GM18858 (cell line): ENCODE measurements around the gene TSPEAR.

Source experiments
- ATAC-seq: cut with Tn5 transposase; IDR thresholded peaks from one replicate; pipeline ENCODE4 v1.9.1; 2021; ENCODE audit not compliant: unreplicated experiment

The TSPEAR gene

GRCh38 chr21:44741921-44742320 lies 30.5 kb upstream of the TSPEAR start:
- no peak for ATAC-seq

- no peak for ATAC-seq
These were observed 29.4 kb upstream of the TSPEAR start for GRCh38 chr21:44740742-44741141.

GRCh38 chr21:44739316-44739715 lies 27.9 kb upstream of the TSPEAR start:
- ATAC-seq = no peak

DNA sequence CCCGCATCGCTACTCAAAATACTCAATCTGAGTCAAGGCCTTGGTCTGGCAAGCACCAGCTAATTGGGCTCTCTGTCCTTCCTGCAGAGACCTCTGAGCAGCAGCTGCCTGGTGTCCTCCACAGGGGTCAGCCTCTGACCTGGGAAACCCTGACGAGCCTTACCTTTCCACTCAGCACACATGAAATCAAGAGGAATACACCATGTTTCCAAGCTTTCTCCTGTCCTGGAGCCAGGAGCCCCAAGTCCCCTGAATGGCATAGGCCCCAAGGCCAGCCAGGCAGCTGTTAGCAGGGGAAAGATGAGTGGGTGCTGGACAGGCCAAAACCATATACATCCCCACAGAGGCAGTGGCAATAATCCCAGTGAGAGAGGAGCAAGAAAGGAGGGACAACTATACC lies 27.2 kb upstream of the TSPEAR start:
- no peak for ATAC-seq

DNA sequence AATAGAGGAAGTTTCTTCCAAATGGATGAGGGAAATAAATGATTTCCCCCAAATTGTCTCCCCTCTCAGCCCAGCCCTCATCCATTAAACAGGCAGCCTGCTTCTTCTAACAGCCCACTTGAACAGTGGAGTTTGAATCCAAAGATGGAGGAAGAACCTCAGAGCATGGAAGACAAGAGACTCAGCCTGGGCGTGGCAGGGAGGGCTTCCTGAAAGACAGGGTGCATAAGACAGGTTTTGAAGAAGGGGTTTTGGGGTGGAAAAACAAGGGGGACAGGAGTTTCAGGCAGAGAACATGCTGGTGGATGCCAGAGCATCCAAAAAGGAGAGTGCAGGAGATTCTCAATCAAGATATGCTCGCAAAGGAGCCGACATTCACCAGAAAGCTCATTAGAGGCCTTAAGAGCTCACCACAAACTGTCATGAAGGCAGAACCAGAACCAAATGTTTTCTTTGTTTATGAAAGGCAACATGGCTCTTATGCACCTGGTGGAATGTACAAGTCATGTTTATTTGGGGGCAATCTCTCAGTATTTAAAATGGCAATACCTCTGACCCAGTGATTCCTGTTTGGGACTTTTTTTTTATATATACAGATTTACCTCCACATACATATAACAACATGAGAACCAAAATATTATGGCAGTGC lies 26.5 kb upstream of the TSPEAR start:
- no peak for ATAC-seq

- ATAC-seq = no peak
These were observed 25.1 kb upstream of the TSPEAR start for GRCh38 chr21:44736291-44737004.

DNA sequence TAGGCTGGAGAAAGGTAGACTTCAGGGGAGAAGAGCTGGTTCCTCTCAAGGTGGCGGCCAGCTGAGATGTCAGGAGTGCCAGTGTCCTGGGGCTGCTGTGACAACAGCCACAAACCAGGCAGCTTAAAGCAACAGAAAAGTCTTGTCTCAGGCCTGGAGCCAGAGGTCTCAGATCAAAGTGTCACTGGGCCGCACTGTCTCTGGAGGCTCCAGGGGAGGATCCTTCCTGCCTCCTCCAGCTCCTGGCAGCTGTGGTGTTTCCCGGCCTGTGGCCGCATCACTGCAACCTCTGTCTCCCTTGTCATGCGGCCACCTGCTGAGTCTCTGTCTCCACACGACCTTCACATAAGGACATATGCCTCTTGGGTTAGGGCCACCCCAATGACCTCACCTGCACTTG lies 24.4 kb upstream of the TSPEAR start:
- no peak for ATAC-seq

- no peak for ATAC-seq
These were observed 23.5 kb upstream of the TSPEAR start for GRCh38 chr21:44734841-44735240.

DNA sequence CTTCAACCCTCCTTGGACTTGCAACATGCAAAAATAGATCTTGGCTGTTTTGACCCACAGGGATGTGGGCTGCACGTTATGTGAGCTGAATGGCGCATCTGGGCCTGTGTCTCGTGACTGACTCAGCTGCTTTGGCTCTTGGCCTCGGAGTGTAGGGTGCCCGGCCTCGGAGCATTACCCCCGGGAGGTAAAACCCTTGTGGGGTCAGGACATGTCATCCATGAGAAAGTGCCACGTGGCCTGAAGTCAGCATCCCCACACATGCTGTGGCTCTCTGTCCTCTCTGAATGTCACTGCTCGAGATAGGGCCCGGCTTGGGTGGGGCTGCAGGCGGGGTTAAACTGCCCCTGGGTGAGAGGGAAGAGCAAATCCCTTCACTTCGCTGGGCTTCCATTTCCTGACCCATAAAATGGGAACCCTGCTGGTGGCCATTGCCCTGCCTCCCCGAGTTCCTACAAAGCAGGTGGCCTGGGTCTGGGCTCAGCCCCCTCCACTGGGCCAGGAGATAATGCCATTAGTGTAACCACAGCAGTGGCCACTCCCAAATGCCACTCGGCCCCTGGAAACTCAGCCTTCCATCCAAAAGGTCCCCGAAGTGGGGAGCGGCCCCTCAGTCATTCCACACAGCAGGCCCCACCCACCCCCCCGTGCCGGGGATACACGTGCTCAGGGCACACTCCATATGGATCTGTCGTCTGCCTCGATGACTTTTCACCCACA lies 22.8 kb upstream of the TSPEAR start:
- no peak for ATAC-seq

GRCh38 chr21:44732956-44733355 lies 21.6 kb upstream of the TSPEAR start:
- no peak for ATAC-seq

GRCh38 chr21:44732263-44732662 lies 20.9 kb upstream of the TSPEAR start:
- no peak for ATAC-seq

GRCh38 chr21:44730951-44731579 lies 19.7 kb upstream of the TSPEAR start:
- ATAC-seq = no peak

- no peak for ATAC-seq
These were observed 18.6 kb upstream of the TSPEAR start for GRCh38 chr21:44730028-44730395.

- no peak for ATAC-seq
These were observed 18.1 kb upstream of the TSPEAR start for GRCh38 chr21:44729336-44730027.

- ATAC-seq = no peak
These were observed 17.3 kb upstream of the TSPEAR start for GRCh38 chr21:44728716-44729115.

DNA sequence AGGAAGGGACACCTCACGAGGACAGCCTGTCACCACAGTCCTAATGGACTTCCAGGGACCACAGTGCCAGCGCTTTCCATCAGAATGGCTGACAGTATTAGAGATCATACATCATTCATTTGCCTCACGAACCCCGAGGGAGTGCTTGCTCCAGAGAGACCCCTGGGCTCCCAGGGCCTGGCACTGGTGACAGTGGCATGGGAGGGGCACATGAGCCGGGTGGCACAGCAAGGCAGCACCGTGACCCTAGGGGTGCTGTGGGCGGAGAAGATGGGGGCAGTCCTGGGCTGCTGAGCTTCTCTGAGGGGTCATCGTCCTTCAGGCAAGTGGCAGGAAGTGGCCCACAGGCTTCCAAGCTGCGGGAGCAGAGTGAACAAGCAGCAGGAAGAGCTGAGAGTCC lies 16.4 kb upstream of the TSPEAR start:
- ATAC-seq = no peak

GRCh38 chr21:44727321-44727720 lies 15.9 kb upstream of the TSPEAR start:
- ATAC-seq = no peak

GRCh38 chr21:44726826-44727225 lies 15.5 kb upstream of the TSPEAR start:
- no peak for ATAC-seq

- ATAC-seq = no peak
These were observed 13.6 kb upstream of the TSPEAR start for GRCh38 chr21:44724926-44725325.

GRCh38 chr21:44724196-44724595 lies 12.8 kb upstream of the TSPEAR start:
- ATAC-seq = no peak
